GM12892 (cell line): ENCODE results near the gene FBRSL1.

Experiments used
- POLR2A ChIP-seq: IDR thresholded peaks from 2 replicates; pipeline ENCODE4 v1.6.1; 2011; ENCODE audit warnings: low read depth, low read length, control low read depth
- TAF1 ChIP-seq: IDR thresholded peaks from 2 replicates; pipeline ENCODE4 v1.6.1; 2011; ENCODE audit warnings: low read depth, mild to moderate bottlenecking, control low read depth, low read length, borderline replicate concordance

- no peak for TF ChIP-seq POLR2A
- TF ChIP-seq TAF1, result no peak
These were observed 50.5 kb downstream of the FBRSL1 start for GRCh38 chr12:132540436-132540835.
